NCI-H1930 (cell line): ENCODE measurements around the gene LPCAT4.
"Not testable (repeated sequence)": the region's sequence is repeated elsewhere in the genome, so short reads cannot be mapped to it uniquely, and the experiment has no call there.

ENCODE experiments used
- DNase-seq, 2 experiments: peaks; one replicate each; lab custom pipeline; 2025; lab: John Stamatoyannopoulos, UW

Gene LPCAT4, protein sequence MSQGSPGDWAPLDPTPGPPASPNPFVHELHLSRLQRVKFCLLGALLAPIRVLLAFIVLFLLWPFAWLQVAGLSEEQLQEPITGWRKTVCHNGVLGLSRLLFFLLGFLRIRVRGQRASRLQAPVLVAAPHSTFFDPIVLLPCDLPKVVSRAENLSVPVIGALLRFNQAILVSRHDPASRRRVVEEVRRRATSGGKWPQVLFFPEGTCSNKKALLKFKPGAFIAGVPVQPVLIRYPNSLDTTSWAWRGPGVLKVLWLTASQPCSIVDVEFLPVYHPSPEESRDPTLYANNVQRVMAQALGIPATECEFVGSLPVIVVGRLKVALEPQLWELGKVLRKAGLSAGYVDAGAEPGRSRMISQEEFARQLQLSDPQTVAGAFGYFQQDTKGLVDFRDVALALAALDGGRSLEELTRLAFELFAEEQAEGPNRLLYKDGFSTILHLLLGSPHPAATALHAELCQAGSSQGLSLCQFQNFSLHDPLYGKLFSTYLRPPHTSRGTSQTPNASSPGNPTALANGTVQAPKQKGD

DNA sequence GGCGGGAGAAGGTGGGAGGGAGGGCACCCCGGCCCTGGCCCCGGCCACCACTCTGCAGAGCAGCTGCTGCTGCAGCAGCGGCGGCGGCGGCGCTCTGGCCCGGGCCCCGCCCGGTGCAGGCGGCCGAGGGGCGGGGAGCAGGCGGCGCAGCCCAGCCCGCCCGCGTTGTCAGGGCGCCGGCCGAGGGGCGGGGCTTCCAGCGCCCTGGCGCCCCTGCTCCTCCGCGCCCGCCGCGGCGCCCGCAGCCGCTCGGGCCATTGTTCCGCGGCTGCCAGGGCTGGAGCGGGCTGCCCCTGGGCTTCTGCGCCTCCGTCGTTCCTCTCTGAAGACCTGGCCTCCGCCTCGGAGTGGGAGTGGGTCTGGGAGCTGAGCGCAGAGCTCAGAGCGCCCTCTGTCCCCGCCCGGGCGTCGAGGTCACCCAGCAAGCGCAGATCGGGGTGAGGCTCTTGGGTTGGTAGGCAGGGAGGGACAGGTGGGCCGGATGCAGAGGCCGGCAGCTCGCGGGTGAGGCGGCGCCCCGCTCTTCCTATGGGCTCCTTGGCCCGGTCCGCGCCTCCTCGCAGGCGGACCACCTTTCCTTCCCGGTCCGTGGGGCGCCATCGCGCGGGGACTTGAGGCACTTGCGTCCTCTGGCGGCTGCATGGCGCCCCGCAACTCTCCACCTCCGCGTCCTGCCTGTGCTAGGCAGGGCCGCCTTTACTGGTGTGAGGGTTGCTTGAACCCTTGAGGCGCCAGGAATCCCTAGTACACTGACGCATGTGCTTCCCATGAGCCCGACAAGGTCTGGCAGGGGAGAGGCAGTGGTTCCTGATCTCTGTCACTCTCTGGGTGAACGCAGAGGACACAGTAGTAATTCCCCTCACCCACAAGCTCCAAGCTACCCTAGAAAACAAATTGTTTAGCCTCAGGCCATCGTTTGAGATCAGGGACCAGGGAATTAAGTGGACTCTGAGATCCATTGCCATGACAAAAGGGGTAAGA, at the start of gene LPCAT4:
LPCAT4 (minus strand) TSS at position 96 of the 981 bp plus-strand sequence. CDS start 96 bp downstream, outside the sequence.
- DNase-seq, result peak; percentile 65 to 69

DNA sequence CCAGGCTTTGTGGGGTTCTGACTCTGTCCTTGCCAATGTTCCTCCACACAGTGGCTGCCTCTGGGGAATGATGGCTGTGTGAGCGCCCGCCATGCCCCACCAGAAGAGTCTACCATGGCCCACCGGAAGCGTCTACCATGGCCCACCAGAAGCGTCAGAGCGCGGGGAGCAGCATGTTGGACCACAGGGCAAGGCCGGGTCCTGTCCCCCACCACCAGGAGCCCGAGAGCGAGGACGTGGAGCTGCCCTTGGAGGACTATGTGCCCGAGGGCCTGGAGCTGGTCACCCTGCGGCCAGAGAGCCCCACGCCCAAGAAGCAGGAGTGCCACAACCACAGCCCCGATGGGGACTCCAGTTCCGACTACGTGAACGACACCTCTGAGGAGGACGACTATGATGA, 42.5 kb upstream of the LPCAT4 start:
- DNase-seq, result not testable (repeated sequence)

DNA sequence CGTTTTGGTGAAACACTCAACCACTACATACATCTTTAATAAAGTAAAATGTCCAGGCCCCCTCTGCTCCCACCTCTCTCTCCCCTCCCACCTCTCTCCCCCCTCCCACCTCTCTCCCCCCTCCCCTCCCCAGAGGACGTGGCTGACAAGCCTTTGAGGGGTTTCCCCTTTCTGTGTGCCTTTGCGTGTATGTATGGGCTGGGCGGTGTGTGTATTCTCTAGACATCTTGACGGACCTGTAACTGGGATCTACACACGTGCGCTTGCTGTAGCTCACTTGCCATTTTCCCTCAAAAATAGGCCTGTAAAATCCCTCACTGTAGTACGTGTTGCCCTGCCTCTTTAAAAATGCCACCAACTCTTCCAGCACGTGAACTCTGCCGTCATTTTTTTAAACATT, 42.0 kb upstream of the LPCAT4 start:
- DNase-seq, result not testable (repeated sequence)

DNA sequence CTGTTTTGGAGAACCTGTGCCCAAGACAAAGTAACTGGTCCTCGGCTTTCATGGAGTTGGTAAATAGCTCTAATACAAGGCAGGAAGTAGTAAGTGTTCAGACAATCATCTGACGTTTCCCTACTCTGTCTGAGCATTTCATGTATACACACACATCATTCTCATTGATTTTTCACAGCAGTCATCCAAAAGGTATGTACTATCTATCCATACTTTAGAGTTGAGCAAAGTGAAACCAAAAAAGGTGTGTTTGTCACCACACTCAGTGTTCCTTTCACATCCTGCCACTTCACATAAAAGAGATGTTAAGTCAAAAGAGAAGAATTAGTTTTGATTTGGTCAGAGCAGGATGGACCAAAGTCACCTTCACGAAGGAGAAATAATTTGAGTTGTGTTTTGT, 36.9 kb upstream of the LPCAT4 start:
- DNase-seq, result not testable (repeated sequence)

DNA sequence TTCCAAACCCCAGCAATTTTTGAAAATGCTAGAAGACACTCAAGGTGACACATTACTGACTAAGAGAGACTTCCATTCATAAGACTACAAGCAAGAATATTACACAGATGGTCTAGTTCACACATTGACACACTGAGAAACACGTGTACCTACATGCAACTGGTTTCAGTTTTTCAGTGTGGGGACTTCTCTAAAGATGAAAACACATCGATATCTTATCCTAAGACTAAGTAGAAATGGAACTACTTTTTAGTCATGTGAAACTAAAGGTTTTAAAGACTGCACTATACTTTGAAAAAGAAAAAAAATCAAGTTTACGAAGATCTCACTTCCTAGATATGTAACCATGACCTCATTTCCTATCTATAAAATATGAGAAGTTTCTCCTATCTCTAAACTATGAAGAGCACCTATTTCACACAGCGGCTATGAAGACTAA, 36.2 kb upstream of the LPCAT4 start:
- DNase-seq, result not testable (repeated sequence)

DNA sequence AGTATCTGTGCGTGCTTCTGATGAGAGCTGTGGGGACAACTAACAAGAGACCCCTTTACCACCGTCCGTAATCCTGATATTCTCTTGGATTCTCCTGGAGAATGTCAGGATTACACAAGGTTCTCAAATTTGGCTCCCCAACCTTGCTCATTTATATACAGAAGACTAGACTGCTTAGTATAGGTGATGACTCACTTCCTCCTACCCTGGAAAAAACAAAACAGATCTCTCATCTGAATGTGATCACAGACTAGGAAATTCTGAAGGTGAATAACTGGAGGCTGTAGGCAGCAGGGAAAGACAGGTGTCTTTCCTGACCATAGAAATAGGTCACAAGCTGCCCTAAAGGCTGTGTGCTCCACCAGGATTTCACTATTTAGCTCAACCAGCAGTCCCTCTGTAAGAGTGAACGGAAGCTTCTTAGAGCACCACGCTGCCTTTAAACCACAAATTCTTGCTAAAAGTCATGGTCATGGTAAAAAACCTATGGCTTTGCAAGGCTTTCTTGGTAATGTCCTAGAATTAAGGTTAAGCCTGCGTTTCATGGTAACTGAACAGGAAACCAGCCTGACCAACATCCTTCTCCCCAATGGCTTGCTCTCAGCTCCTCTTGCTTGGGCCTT, 30.8 kb upstream of the LPCAT4 start:
- not testable (repeated sequence) for DNase-seq

DNA sequence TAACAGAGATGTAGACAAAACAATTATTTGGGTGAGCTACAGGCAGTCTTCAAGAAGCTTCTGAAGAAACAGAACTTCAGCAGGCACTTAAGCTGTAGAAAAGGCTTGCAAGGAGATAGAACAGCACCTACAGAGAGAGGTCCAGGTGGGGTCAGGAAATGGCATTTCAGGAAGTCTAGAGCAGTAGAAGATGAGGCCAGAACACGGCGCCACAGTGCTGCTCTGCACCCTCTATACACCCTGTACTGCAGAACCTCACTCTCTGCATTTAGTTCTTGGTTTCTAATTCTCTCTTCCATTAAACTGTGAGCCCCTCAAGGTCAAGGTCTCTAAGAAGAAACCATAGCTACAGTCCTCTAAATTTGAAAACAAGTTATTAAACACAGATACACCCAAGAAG, 26.0 kb upstream of the LPCAT4 start:
- DNase-seq, result not testable (repeated sequence)

DNA sequence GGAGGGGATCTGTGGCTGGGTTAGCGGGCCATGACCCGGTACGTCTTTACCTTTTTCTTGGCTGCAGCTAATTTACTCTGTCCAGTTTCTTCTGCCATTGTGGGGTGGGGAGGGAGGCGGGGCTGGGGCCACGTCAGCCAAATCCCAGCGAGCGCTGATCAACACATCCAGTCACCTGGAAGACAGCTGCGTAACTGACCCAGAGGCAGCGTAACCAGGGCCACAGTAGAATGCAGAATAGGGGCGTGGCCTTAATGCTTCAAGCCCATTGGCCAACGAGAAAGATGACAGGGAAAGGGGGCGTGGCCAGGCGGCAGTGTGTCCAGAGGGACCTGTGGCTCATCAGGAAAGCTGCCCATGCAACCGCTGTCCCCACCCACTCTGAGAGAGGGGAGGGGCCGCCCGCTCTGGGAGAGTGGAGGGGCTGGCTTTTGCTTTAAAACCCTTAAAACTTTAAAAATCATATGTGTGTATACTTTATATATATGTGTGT, 22.6 kb upstream of the LPCAT4 start:
- DNase-seq, result not testable (repeated sequence)

DNA sequence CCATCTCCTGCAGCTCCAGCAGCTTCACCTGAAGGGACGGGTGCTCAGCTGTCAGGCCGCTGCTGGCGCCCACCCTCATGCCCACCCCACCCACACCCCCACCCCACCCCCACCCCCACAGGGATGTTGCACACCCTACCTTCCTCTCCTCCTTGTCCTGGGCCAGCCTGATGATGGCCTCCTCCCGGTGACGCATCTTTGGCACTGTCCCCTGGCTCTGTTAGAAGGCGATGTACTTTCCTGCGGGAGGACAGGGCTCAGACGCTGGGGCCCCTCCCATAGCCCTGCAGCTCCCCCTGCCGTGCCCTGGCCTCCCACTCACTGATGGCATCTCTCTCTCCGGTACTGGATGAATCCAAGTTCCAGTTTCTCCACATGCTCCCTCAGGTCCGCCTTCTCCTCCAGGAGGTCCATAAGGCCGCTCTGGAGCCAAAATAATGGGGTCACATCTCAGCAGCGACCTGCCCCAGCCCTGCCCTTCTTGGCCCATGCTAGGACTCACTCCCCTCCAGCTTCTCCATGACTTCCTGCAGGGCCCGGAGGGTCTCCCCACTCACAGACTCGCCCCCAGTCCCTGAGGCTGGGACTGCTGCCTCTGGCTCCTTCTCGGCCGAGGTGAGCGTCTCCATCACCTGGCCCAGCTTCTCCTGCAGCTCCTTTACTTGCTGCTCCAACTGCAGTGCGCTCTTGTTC, 15.0 kb upstream of the LPCAT4 start:
- DNase-seq, result not testable (repeated sequence)

DNA sequence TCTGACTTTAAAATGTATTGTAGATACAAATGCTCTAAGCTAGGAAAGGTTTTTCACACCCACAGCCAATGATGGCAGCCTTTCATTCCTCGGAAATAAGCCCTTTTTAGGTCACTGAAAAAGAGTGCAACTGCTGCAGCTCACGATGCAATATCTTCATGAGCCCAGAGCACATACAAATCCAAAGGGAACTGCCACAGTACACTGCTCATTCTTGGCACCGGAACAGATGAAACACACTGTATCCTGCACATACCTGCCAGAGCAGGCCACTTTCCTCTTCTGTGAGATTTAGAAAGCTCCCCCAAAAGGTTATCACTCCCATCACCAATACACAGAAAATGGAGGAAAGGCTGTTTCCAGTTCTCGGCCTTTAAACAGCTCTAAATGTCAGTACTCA, 13.5 kb upstream of the LPCAT4 start:
- not testable (repeated sequence) for DNase-seq

DNA sequence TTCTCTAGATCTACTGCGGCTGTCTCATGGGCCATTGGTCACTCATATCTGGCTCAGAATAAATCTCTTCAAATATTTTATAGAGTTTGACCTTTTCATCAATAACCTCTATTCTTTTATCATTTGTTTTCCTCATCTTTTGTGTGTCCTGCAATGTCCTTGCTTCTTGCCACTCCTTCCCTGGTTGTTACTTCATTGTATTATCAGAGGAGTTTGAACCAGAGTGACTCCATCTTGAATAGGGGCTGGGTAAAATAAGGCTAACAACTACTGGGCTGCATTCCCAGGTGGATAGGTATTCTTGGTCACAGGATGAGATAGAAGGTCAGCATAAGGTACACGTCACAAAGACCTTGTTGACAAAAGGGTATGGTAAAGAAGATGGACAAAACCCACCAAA, 9.9 kb upstream of the LPCAT4 start:
- DNase-seq, result no peak

DNA sequence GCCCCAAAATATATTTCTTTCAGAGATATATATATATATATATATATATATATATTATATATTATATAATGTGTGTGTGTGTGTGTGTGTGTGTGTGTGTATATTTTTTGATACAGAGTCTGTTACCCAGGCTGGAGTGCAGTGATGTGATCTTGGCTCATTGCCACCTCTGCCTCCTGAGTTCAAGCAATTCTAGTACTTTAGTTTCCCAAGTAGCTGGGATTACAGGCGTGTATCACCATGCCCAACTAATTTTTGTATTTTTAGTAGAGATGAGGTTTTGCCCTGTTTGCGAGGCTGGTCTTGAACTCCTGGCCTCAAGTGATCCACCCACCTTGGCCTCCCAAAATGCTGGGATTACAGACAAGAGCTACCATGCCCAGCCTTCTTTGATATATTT, 8.5 kb upstream of the LPCAT4 start:
- DNase-seq, result not testable (repeated sequence)

DNA sequence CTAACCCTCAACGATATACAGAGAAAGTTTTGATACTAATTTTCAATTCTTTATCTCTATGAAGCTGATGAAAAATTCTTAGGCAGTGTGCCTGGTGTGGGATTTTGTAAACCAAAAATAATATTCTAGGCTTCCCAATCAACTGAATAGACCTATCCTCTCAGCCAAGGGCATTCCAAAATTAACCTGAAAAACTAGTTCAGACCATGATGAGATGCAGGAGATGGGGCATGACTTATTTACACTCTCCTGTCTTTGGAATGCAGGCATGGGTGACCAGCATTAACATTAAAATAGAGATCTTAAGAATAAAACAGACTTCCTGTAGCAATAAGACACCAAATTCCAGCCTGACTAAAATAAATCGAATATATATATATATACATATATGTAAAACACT, 7.8 kb upstream of the LPCAT4 start:
- no peak for DNase-seq

DNA sequence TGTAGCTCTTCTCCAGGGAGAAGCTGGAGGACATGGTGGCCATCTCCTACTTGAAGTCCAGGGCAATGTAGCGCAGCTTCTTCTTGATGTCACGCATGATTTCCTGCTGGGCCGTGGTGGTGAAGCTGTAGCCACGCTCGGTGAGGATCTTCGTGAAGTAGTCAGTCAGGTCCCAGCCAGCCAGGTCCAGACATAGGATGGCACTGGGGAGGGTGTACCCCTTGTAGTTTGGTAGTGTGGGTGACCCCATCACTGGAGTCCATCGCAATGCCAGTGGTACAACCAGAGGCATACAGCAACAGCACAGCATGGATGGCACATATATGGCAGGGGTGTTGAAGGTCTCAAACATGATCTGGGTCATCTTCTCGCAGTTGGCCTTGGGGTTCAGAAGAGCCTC, 7.0 kb upstream of the LPCAT4 start:
- no peak for DNase-seq

DNA sequence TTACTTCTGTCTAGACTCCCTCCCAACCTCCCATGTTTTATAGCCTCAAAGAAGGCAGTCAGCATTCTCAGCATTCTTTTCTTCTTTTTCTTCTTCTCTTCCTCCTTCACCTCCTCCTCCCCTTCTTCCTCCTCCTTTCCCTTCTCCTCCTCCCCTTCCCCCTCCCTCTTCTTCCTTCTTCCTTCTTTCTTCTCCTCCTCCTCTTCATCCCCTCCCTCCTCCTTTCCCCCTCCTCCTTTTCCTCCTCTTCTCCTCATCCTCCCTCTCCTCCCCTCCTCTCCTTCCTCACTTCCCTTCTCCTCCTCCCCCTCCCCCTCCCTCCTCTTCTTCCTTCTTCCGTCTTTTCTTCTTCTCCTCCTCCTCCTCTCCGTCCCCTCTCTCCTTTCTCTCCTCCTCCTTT, 3.6 kb upstream of the LPCAT4 start:
- no peak for DNase-seq

DNA sequence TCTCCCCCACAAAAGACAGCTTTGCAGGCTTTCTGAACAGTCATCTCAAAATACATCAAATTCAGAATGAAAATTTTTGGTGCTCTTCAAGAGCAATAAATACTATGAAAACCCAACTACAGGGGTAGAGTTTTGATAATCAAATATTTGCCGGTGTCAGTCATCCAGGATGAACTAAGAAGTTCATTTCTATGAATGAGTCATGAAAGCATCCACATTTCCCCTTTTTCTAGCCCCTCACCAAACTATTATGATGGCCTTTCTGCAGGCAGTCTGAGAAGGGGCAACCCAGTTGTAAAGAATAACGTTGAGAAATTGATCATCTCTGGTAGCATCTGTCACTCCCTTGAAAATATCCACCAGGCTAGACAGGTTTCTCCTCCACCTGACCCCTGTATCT, 3.1 kb upstream of the LPCAT4 start:
- DNase-seq, result no peak

DNA sequence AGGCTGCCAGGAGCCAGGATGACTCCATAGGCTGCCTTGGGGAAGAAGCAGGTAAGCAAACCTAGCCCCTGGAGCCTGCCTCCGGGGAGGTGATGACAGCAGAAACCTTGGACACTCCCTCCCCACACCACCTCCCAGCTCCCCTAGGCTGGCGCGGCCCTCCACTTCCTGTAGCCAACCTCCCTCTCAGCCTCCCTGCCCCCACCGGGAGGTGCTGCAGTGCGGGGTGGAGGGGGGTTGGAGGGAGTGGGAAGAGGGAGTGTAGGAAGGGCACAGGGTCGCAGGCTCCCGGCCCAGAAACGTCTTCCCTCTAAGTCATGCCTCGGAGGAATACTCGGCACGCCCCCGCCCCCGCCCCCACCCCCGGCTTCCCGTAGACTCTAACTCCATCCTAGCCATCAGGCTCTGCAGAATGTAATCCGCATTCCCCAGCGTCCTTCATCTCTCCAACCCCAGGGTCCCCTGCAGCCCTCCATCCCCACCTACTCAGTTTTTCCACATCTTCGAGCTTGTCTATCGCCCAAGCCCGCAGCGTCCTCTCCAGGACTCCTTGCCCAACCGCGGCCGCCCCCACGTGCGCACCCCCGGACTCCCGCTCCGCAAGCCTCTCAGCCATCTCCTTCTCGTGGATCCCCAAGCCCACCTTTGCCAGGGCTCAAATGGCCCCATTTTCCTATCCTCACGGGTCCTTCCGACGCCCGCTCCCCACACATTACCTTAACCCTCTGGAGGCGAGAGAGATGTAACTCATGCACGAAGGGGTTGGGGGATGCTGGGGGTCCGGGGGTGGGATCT, 528 bp downstream of the LPCAT4 start:
- DNase-seq, result peak in 1 of 2 experiments; percentile 5

DNA sequence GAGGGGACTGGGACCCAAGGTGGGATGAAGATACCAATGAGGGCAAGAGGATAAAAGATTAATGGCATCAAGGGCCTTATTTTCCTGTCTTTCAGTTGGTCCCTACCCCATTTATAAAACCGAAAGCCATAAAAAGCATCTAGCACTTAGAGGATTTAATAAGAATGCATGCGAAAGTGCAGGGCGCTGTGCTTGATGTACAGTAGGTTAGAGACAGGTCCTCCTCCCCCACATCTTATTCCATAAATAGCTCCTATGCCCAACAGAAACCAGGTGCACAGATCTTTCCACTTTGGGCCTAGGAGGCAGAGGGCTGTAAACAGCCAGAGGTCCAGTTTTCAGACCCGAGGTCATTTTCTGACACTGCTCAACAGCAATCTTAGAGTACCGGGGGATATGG, 1.2 kb downstream of the LPCAT4 start:
- DNase-seq, result no peak

DNA sequence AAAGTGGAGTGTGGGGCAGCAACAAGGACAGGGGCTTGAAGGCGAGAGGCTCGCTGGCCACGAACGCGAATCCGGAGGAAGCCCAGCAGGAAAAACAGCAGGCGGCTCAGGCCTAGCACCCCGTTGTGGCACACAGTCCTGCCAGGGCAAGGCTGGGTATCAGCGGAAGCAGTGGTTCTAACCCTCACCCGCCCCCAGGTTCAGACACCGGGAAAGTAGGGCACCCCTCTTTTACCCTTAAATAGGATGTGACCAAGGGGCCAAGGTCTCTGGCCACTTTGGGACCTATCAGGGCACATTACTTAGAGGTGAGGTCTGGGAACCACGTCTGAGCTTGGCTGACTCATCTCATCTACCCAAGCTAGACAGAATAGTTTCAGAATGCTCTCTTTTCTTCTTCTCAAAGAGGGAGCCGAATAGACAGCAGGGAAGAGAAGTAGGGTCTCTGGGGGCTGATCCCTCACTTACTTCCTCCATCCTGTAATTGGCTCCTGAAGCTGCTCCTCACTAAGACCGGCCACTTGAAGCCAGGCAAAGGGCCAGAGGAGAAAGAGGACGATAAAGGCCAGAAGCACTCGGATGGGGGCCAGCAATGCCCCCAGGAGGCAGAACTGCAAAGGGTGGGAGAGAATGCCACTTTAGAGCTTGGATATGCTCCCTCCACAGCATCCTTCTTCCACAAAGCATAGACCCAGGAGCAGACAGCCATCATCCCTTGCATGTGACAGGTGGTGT, 1.7 kb downstream of the LPCAT4 start:
- no peak for DNase-seq

DNA sequence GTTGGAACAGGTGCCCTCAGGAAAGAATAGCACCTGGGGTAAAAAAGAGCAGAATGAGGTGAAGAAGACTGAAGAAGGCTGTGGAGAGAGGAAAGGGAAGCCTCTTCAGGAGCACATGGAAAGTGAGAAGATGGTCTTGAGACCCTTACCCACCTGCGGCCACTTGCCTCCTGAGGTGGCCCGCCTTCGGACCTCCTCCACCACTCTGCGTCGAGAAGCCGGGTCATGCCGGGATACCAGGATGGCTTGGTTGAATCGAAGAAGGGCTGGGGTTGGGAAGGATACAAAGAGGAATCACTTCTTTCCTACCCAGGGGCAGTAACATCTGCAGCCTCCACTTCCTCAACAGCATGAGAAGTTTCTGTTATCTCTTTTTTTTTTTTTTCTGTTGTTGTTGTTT, 3.0 kb downstream of the LPCAT4 start:
- DNase-seq, result no peak
